Measurements from ENCODE around the gene JOSD1. TPM values are rescaled to one million over a fixed set of nuclear protein-coding genes. Genes with fewer than 3 reads are reported as not detected.

Gene JOSD1
- total and polyA plus RNA-seq, 4 donors: 3.4 to 20.6 (median 14.7) TPM

DNA sequence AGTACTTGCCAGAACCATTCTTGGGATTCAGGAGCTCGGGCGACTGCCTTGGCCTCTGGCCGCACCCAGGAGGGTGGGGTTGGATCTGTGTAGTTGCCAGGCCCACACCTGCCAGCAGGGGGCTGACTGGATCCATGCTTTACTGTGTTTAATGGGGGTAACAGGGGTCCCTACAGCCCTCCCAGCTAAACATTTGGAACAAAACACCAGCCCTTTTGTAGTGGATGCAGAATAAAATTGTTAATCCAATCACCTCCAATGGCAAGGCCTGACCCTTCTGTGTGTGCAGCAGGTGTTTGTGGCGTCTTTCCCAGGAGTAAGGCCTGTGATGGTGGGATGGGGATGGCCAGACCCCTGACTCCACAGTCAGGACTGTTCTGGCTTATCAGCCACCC lies 32.6 kb upstream of the JOSD1 start:
- H3K27ac ChIP-seq (ENCODE audit: low read depth in 1 of 2, low read length in 2 of 2): peak overlapping the region; percentile 81 to 83
- peak; percentile 76 for DNase-seq (ENCODE audit: low spot score)
- no peaks in the 10 kb centered on the region for H3K27me3 ChIP-seq (ENCODE audit: control insufficient read depth in 4 of 4, insufficient read depth in 4 of 4, low read length in 3 of 4)
- no peak overlapping the region for H3K9ac ChIP-seq (ENCODE audit: low read depth in 1 of 2, low read length in 2 of 2)
- no peak overlapping the region for H3K4me3 ChIP-seq (ENCODE audit: low read depth in 1 of 3, low read length in 3 of 3)
- TF ChIP-seq HNF4G (IDR thresholded peaks at IDR 0.05) (no peak), FOXA2 (IDR thresholded peaks at IDR 0.05) (no peak), CTCF (IDR thresholded peaks at IDR 0.05; ENCODE audit: low read depth, low read length, missing input control) (peak; percentile 51), RAD21 (IDR thresholded peaks at IDR 0.05) (peak; percentile 51 to 63)
- TF ChIP-seq, protein P1, sequence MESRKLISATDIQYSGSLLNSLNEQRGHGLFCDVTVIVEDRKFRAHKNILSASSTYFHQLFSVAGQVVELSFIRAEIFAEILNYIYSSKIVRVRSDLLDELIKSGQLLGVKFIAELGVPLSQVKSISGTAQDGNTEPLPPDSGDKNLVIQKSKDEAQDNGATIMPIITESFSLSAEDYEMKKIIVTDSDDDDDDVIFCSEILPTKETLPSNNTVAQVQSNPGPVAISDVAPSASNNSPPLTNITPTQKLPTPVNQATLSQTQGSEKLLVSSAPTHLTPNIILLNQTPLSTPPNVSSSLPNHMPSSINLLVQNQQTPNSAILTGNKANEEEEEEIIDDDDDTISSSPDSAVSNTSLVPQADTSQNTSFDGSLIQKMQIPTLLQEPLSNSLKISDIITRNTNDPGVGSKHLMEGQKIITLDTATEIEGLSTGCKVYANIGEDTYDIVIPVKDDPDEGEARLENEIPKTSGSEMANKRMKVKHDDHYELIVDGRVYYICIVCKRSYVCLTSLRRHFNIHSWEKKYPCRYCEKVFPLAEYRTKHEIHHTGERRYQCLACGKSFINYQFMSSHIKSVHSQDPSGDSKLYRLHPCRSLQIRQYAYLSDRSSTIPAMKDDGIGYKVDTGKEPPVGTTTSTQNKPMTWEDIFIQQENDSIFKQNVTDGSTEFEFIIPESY (IDR thresholded peaks at IDR 0.05): no peak
- H3K36me3 ChIP-seq (ENCODE audit: control insufficient read depth in 4 of 4, insufficient read depth in 3 of 4, low read depth in 1 of 4, low read length in 3 of 4): peaks cover 31 to 62% (median 36%) of the 10 kb centered on the region in 4 donors
- H3K9me3 ChIP-seq (ENCODE audit: control insufficient read depth in 4 of 4, low read length in 3 of 4): no peaks in the 10 kb centered on the region
- WGBS: 30% methylated on average over 4 of the region's 4 CpGs
- peaks cover 29 to 69% (median 51%) of the 10 kb centered on the region in 4 donors for H3K4me1 ChIP-seq (ENCODE audit: control insufficient read depth in 4 of 4, insufficient read depth in 4 of 4, low read length in 3 of 4)

- H3K27ac ChIP-seq (ENCODE audit: low read depth in 1 of 2, low read length in 2 of 2): peak overlapping the region; percentile 81 to 83
- WGBS: 36% methylated on average over 13 of the region's 13 CpGs
- no peak for TF ChIP-seq NR2F2 (IDR thresholded peaks at IDR 0.05)
- TF ChIP-seq EGR1 (IDR thresholded peaks at IDR 0.05; ENCODE audit: low read depth in 2 of 2): peak in 1 of 2 donors; percentile 48
- peak; percentile 46 to 70 for TF ChIP-seq HNF4A (conservative IDR thresholded peaks at IDR 0.05)
- peak; percentile 47 to 74 for TF ChIP-seq RXRA (IDR thresholded peaks at IDR 0.05)
- TF ChIP-seq, protein P2, sequence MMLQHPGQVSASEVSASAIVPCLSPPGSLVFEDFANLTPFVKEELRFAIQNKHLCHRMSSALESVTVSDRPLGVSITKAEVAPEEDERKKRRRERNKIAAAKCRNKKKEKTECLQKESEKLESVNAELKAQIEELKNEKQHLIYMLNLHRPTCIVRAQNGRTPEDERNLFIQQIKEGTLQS (IDR thresholded peaks at IDR 0.05): no peak
- peak; percentile 52 for TF ChIP-seq YY1 (IDR thresholded peaks at IDR 0.05)
- TF ChIP-seq HNF4G (IDR thresholded peaks at IDR 0.05): no peak
- TF ChIP-seq, protein P3, sequence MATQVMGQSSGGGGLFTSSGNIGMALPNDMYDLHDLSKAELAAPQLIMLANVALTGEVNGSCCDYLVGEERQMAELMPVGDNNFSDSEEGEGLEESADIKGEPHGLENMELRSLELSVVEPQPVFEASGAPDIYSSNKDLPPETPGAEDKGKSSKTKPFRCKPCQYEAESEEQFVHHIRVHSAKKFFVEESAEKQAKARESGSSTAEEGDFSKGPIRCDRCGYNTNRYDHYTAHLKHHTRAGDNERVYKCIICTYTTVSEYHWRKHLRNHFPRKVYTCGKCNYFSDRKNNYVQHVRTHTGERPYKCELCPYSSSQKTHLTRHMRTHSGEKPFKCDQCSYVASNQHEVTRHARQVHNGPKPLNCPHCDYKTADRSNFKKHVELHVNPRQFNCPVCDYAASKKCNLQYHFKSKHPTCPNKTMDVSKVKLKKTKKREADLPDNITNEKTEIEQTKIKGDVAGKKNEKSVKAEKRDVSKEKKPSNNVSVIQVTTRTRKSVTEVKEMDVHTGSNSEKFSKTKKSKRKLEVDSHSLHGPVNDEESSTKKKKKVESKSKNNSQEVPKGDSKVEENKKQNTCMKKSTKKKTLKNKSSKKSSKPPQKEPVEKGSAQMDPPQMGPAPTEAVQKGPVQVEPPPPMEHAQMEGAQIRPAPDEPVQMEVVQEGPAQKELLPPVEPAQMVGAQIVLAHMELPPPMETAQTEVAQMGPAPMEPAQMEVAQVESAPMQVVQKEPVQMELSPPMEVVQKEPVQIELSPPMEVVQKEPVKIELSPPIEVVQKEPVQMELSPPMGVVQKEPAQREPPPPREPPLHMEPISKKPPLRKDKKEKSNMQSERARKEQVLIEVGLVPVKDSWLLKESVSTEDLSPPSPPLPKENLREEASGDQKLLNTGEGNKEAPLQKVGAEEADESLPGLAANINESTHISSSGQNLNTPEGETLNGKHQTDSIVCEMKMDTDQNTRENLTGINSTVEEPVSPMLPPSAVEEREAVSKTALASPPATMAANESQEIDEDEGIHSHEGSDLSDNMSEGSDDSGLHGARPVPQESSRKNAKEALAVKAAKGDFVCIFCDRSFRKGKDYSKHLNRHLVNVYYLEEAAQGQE (IDR thresholded peaks at IDR 0.05): peak; percentile 35
- peak in 1 of 2 donors; percentile 50 for TF ChIP-seq GABPA (IDR thresholded peaks at IDR 0.05 in 1 of 2, conservative IDR thresholded peaks at IDR 0.05 in 1 of 2)
- no peak for TF ChIP-seq TAF1 (conservative IDR thresholded peaks at IDR 0.05)
- peak in 1 of 2 donors; percentile 53 for TF ChIP-seq JUND (IDR thresholded peaks at IDR 0.05)
- TF ChIP-seq RAD21 (IDR thresholded peaks at IDR 0.05): peak in 1 of 2 donors; percentile 13
- TF ChIP-seq CTCF (IDR thresholded peaks at IDR 0.05; ENCODE audit: low read depth, low read length, missing input control): peak; percentile 24
- peak; percentile 62 for TF ChIP-seq FOXA1 (IDR thresholded peaks at IDR 0.05)
- TF ChIP-seq, protein P1 (IDR thresholded peaks at IDR 0.05): no peak
- no peak for TF ChIP-seq MAX (IDR thresholded peaks at IDR 0.05)
- peak; percentile 60 for TF ChIP-seq SP1 (IDR thresholded peaks at IDR 0.05)
- TF ChIP-seq FOXA2 (IDR thresholded peaks at IDR 0.05): peak; percentile 90
- no peak overlapping the region for H3K4me3 ChIP-seq (ENCODE audit: low read depth in 1 of 3, low read length in 3 of 3)
- DNase-seq (ENCODE audit: low spot score): no peak
- no peaks in the 10 kb centered on the region for H3K27me3 ChIP-seq (ENCODE audit: control insufficient read depth in 4 of 4, insufficient read depth in 4 of 4, low read length in 3 of 4)
- H3K9me3 ChIP-seq (ENCODE audit: control insufficient read depth in 4 of 4, low read length in 3 of 4): no peaks in the 10 kb centered on the region
- H3K4me1 ChIP-seq (ENCODE audit: control insufficient read depth in 4 of 4, insufficient read depth in 4 of 4, low read length in 3 of 4): peaks cover 29 to 64% (median 51%) of the 10 kb centered on the region in 4 donors
- H3K9ac ChIP-seq (ENCODE audit: low read depth in 1 of 2, low read length in 2 of 2): no peak overlapping the region
- H3K36me3 ChIP-seq (ENCODE audit: control insufficient read depth in 4 of 4, insufficient read depth in 3 of 4, low read depth in 1 of 4, low read length in 3 of 4): peaks cover 31 to 62% (median 38%) of the 10 kb centered on the region in 4 donors
Measured at GRCh38 chr22:38732251-38732815, 31.6 kb upstream of the JOSD1 start.

All from liver (tissue), 9 donors.